H9 (cell line): ENCODE data around the gene GTF2A2. TPM values are rescaled to one million over a fixed set of nuclear protein-coding genes. Genes with fewer than 3 reads are reported as not detected.

Experiments used
- DNase-seq: peaks from one replicate; pipeline ENCODE4 v3.0.0-alpha.2; 2017
- H2AFZ ChIP-seq: one replicate; pipeline ENCODE4 v1.6.1; 2013; ENCODE audit warnings: mild to moderate bottlenecking, low read length, control low read depth, moderate library complexity
- H2AK5ac ChIP-seq: 2 replicates; pipeline ENCODE4 v1.6.1; 2013; ENCODE audit warnings: low read length, control low read depth, mixed read lengths; ENCODE audit not compliant: insufficient read length
- H2BK120ac ChIP-seq: one replicate; pipeline ENCODE4 v1.6.1; 2013; ENCODE audit warnings: low read depth, mild to moderate bottlenecking, low read length, control low read depth, inconsistent platforms; ENCODE audit not compliant: poor library complexity, severe bottlenecking
- H2BK12ac ChIP-seq: 2 replicates; pipeline ENCODE4 v1.6.1; 2013; ENCODE audit warnings: low read length, control low read depth, mixed read lengths, low read depth; ENCODE audit not compliant: insufficient read length
- H2BK15ac ChIP-seq: 2 replicates; pipeline ENCODE4 v1.6.1; 2013; ENCODE audit warnings: low read depth, low read length, control low read depth
- H2BK20ac ChIP-seq: one replicate; pipeline ENCODE4 v1.6.1; 2013; ENCODE audit warnings: low read depth, mild to moderate bottlenecking, low read length, control low read depth, inconsistent platforms; ENCODE audit not compliant: poor library complexity, severe bottlenecking
- H2BK5ac ChIP-seq: 2 replicates; pipeline ENCODE4 v1.6.1; 2013; ENCODE audit warnings: low read length, control low read depth, mixed read lengths; ENCODE audit not compliant: insufficient read length
- H3K14ac ChIP-seq: 2 replicates; pipeline ENCODE4 v1.6.1; 2013; ENCODE audit warnings: low read length, control low read depth; ENCODE audit not compliant: insufficient read depth
- H3K18ac ChIP-seq: 2 replicates; pipeline ENCODE4 v1.6.1; 2013; ENCODE audit warnings: low read depth, mild to moderate bottlenecking, mixed read lengths, low read length, control low read depth; ENCODE audit not compliant: insufficient read length
- H3K23ac ChIP-seq: 2 replicates; pipeline ENCODE4 v1.6.1; 2013; ENCODE audit warnings: low read length, control low read depth, mixed read lengths, low read depth; ENCODE audit not compliant: insufficient read length
- H3K23me2 ChIP-seq: 2 replicates; pipeline ENCODE4 v1.6.1; 2013; ENCODE audit warnings: low read depth, mild to moderate bottlenecking, mixed read lengths, low read length, control low read depth; ENCODE audit not compliant: insufficient read length, poor library complexity, severe bottlenecking
- H3K27ac ChIP-seq: 2 replicates; pipeline ENCODE4 v1.5.1; 2013; ENCODE audit warnings: low read length, control low read depth, mixed read lengths, low read depth; ENCODE audit not compliant: insufficient read length
- H3K27me3 ChIP-seq: 2 replicates; pipeline ENCODE4 v1.6.1; 2013; ENCODE audit warnings: low read length, control low read depth, inconsistent platforms; ENCODE audit not compliant: insufficient read depth
- H3K4ac ChIP-seq: 2 replicates; pipeline ENCODE4 v1.6.1; 2013; ENCODE audit warnings: low read depth, mild to moderate bottlenecking, control low read depth, inconsistent platforms, low read length, moderate library complexity
- H3K4me1 ChIP-seq: 2 replicates; pipeline ENCODE4 v1.6.1; 2013; ENCODE audit warnings: low read length, control low read depth, inconsistent platforms; ENCODE audit not compliant: insufficient read depth
- H3K4me2 ChIP-seq: 2 replicates; pipeline ENCODE4 v1.6.1; 2013; ENCODE audit warnings: low read length, control low read depth, mixed read lengths; ENCODE audit not compliant: insufficient read length, insufficient read depth
- H3K56ac ChIP-seq: 2 replicates; pipeline ENCODE4 v1.6.1; 2013; ENCODE audit warnings: low read depth, mild to moderate bottlenecking, mixed read lengths, low read length, control low read depth; ENCODE audit not compliant: insufficient read length
- H3K79me1 ChIP-seq: 2 replicates; pipeline ENCODE4 v1.6.1; 2013; ENCODE audit warnings: low read depth, mild to moderate bottlenecking, moderate library complexity, low read length, control low read depth, inconsistent platforms; ENCODE audit not compliant: insufficient read depth, poor library complexity, severe bottlenecking
- H3K79me2 ChIP-seq: 2 replicates; pipeline ENCODE4 v1.6.1; 2013; ENCODE audit warnings: low read length, control low read depth, inconsistent platforms; ENCODE audit not compliant: insufficient read depth
- H3K9ac ChIP-seq: 2 replicates; pipeline ENCODE4 v1.6.1; 2013; ENCODE audit warnings: low read length, control low read depth, mixed read lengths; ENCODE audit not compliant: insufficient read length; ENCODE audit errors: extremely low read depth
- H3K9me3 ChIP-seq: one replicate; pipeline ENCODE4 v1.6.1; 2013; ENCODE audit warnings: low read depth, low read length, inconsistent platforms; ENCODE audit not compliant: control insufficient read depth
- H3T11ph ChIP-seq: one replicate; pipeline ENCODE4 v1.6.1; 2013; ENCODE audit warnings: mild to moderate bottlenecking, low read length, control low read depth, inconsistent platforms
- H4K20me1 ChIP-seq: one replicate; pipeline ENCODE4 v1.6.1; 2013; ENCODE audit not compliant: control insufficient read depth, insufficient read length, insufficient read depth
- H4K5ac ChIP-seq: 2 replicates; pipeline ENCODE4 v1.6.1; 2013; ENCODE audit warnings: low read depth, mild to moderate bottlenecking, mixed read lengths, low read length, control low read depth; ENCODE audit not compliant: insufficient read length
- H4K8ac ChIP-seq: replicated peaks from 2 replicates; pipeline ENCODE4 v1.6.1; 2013; ENCODE audit warnings: low read length, control low read depth, mixed read lengths, low read depth; ENCODE audit not compliant: insufficient read length
- H4K91ac ChIP-seq: 2 replicates; pipeline ENCODE4 v1.6.1; 2013; ENCODE audit warnings: low read depth, mild to moderate bottlenecking, moderate library complexity, mixed read lengths, low read length, control low read depth; ENCODE audit not compliant: insufficient read length
- H3K27ac Mint-ChIP-seq, 3 experiments: 2 replicates in 2 of 3; 3 replicates in 1 of 3; pipeline ENCODE4 v1.8.0; 2020 to 2021; ENCODE audit warnings: mixed read lengths in 3 of 3, mild to moderate bottlenecking in 1 of 3, moderate library complexity in 1 of 3
- H3K27me3 Mint-ChIP-seq: 2 replicates; pipeline ENCODE4 v1.8.0; 2021; ENCODE audit warnings: low read depth, mild to moderate bottlenecking, moderate library complexity, mixed read lengths
- H3K36me3 Mint-ChIP-seq, 3 experiments: 2 replicates in 2 of 3; 3 replicates in 1 of 3; pipeline ENCODE4 v1.8.0; 2020 to 2021; ENCODE audit warnings: low read depth in 3 of 3, mixed read lengths in 3 of 3; ENCODE audit not compliant: insufficient read depth in 1 of 3
- H3K4me1 Mint-ChIP-seq, 2 experiments: 2 replicates each; pipeline ENCODE4 v1.8.0; 2020; ENCODE audit warnings: mixed read lengths in 2 of 2
- H3K4me3 Mint-ChIP-seq, 2 experiments: 2 replicates in 1 of 2; 3 replicates in 1 of 2; pipeline ENCODE4 v1.8.0; 2020 to 2021; ENCODE audit warnings: mild to moderate bottlenecking in 2 of 2, mixed read lengths in 2 of 2, moderate library complexity in 1 of 2
- H3K9me3 Mint-ChIP-seq, 2 experiments: 2 replicates in 1 of 2; 3 replicates in 1 of 2; pipeline ENCODE4 v1.8.0; 2020; ENCODE audit warnings: mild to moderate bottlenecking in 2 of 2, mixed read lengths in 2 of 2, moderate library complexity in 1 of 2
- WGBS: extraction: QIAGEN DNeasy Blood & Tissue Kit; methylation state at CpG from one replicate; pipeline ENCODE4 v1.1.7; 2013; ENCODE audit warnings: missing lambda C conversion rate, low lambda C conversion rate, mixed read lengths; ENCODE audit not compliant: insufficient read length; ENCODE audit errors: extremely low coverage; 5-methylcytosine and 5-hydroxymethylcytosine counted together
- total RNA-seq: library from RNA; stranded (reverse); gene quantifications from 2 replicates; pipeline ENCODE4 v1.2.1, GENCODE V29; 2021
- TF ChIP-seq, protein P1 (sequence below): fragments of 200-600 bp; sonication (generic); conservative IDR thresholded peaks from 3 replicates; pipeline ENCODE4 v1.8.0; 2021; ENCODE audit warnings: antibody characterized with exemption, mild to moderate bottlenecking

The GTF2A2 gene
- total RNA-seq, 1 experiment from 2014 or later: 144 TPM

DNA sequence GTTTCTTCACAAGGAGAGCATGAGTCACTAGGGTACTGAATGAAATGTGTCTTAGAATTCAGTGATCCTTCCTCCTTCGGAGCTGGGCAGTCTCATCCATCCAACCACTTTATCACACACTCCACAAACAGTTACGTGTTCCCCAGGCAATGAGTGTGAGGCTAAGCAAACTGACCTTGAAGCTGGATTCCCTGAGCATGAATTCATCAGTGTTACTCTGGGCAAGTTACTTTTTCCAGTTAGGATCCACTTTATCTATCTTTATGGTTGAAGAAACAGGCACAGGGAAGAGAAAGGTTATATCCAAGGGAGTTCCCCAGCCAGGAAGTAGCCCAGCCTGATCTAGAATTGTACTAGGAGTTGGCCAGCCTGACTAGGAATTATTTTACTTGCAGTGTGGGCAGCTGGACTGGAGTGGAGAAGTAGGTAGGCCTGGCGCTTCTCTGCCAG lies 62.8 kb downstream of the GTF2A2 start:
- no peak overlapping the region for H2BK20ac ChIP-seq
- TF ChIP-seq, protein P1, sequence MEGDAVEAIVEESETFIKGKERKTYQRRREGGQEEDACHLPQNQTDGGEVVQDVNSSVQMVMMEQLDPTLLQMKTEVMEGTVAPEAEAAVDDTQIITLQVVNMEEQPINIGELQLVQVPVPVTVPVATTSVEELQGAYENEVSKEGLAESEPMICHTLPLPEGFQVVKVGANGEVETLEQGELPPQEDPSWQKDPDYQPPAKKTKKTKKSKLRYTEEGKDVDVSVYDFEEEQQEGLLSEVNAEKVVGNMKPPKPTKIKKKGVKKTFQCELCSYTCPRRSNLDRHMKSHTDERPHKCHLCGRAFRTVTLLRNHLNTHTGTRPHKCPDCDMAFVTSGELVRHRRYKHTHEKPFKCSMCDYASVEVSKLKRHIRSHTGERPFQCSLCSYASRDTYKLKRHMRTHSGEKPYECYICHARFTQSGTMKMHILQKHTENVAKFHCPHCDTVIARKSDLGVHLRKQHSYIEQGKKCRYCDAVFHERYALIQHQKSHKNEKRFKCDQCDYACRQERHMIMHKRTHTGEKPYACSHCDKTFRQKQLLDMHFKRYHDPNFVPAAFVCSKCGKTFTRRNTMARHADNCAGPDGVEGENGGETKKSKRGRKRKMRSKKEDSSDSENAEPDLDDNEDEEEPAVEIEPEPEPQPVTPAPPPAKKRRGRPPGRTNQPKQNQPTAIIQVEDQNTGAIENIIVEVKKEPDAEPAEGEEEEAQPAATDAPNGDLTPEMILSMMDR: no peak
- H4K8ac ChIP-seq: no peak overlapping the region
- H3K79me2 ChIP-seq: no peaks in the 10 kb centered on the region
- no peak overlapping the region for H3K4me2 ChIP-seq
- no peak overlapping the region for H3K9ac ChIP-seq
- no peak overlapping the region for H3K56ac ChIP-seq
- H4K20me1 ChIP-seq: no peaks in the 10 kb centered on the region
- no peak overlapping the region for H3K23ac ChIP-seq
- H3T11ph ChIP-seq: no peak overlapping the region
- H3K79me1 ChIP-seq: no peaks in the 10 kb centered on the region
- peaks cover 0 to 3% of the 10 kb centered on the region in 2 experiments; a peak in 1 of 5 replicates for H3K9me3 Mint-ChIP-seq
- H3K18ac ChIP-seq: no peak overlapping the region
- H2AFZ ChIP-seq: no peak overlapping the region
- no peaks in the 10 kb centered on the region for H3K9me3 ChIP-seq
- no peak for DNase-seq
- H4K91ac ChIP-seq: no peak overlapping the region
- no CpG with 5 or more reads among the region's 3 CpGs for WGBS
- no peak overlapping the region for H2BK120ac ChIP-seq
- no peak overlapping the region for H2AK5ac ChIP-seq
- no peak overlapping the region for H3K4me3 Mint-ChIP-seq
- H3K4me1 Mint-ChIP-seq: peaks cover 4 to 6% of the 10 kb centered on the region in 2 experiments
- no peaks in the 10 kb centered on the region for H3K27me3 ChIP-seq
- H3K14ac ChIP-seq: no peak overlapping the region
- no peaks in the 10 kb centered on the region for H3K23me2 ChIP-seq
- H3K27ac Mint-ChIP-seq: no peak overlapping the region; a peak in 1 of 7 replicates
- H3K36me3 Mint-ChIP-seq: no peaks in the 10 kb centered on the region
- no peaks in the 10 kb centered on the region for H3K4me1 ChIP-seq
- no peaks in the 10 kb centered on the region; the same call in 1 of the 2 replicates for H3K27me3 Mint-ChIP-seq
- no peak overlapping the region for H2BK5ac ChIP-seq
- no peak overlapping the region for H4K5ac ChIP-seq
- H2BK15ac ChIP-seq: no peak overlapping the region
- H3K27ac ChIP-seq: no peak overlapping the region
- H3K4ac ChIP-seq: no peak overlapping the region
- no peak overlapping the region for H2BK12ac ChIP-seq
